IPS-18a (cell line): ENCODE measurements around the gene LHFPL5.

Source experiments
- H3K27ac ChIP-seq: one replicate; pipeline ENCODE4 v1.5.1; 2013; ENCODE audit warnings: low read length
- H3K27me3 ChIP-seq: one replicate; pipeline ENCODE4 v1.6.1; 2013; ENCODE audit warnings: mild to moderate bottlenecking, low read length; ENCODE audit not compliant: control insufficient read depth, insufficient read depth
- H3K36me3 ChIP-seq: one replicate; pipeline ENCODE4 v1.6.1; 2013; ENCODE audit warnings: low read depth, low read length; ENCODE audit not compliant: control insufficient read depth
- H3K4me1 ChIP-seq: one replicate; pipeline ENCODE4 v1.6.1; 2013; ENCODE audit warnings: low read depth, low read length; ENCODE audit not compliant: control insufficient read depth
- H3K4me3 ChIP-seq: one replicate; pipeline ENCODE4 v1.5.1; 2013; ENCODE audit warnings: low read length
- H3K9ac ChIP-seq: one replicate; pipeline ENCODE4 v1.6.1; 2013; ENCODE audit warnings: mild to moderate bottlenecking, low read length, moderate library complexity
- H3K9me3 ChIP-seq: one replicate; pipeline ENCODE4 v1.6.1; 2013; ENCODE audit warnings: low read depth, low read length; ENCODE audit not compliant: control insufficient read depth

The LHFPL5 gene

DNA sequence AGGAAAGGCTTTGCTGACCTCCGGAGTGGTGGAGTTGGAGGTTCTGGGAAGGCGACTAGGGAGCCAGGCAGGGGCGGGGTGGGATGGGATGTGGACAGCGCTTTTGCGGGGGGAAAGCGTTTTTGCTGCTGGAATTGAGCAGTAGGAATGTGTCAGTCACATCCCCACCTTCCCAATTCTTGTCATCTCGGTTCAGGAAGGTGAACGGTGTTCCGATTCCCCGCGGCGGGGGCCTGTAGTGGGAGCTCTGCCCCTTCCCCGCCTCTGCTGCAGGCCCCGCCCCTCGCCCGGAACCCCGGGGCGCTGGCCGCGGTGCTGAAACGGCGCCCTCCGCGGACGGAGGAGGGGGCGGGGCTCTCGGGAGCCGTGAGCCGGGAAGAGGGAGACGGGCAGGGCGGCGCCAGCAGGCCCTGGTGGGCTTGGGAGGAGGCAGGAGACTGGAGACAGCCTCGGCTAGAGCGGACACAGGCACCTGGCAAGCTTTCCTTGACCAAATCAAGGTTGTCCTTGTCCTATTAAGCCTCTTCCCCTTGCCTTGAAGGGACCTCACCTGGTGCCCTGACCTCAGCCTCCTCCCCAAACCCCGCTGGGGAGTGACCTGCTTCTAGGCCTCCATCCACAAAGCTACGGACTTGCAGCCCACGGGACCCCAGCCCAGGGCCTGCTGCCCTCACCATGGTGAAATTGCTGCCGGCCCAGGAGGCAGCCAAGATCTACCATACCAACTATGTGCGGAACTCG is at the start of gene LHFPL5:
Gene LHFPL5, plus strand, starts transcription at position 357 of the 741 bp plus-strand sequence. Its CDS starts 319 bp downstream, at position 676.
- Histone ChIP-seq H3K9me3 (no peaks in the 10 kb centered on the region), H3K27ac (no peak within 1 kb of the TSS), H3K9ac (no peak within 1 kb of the TSS), H3K27me3 (no peaks in the 10 kb centered on the region), H3K4me1 (no peaks in the 10 kb centered on the region), H3K36me3 (no peaks in the 10 kb centered on the region), H3K4me3 (peak within 1 kb of the TSS; percentile 51)

GRCh38 chr6:35757456-35758123 is 47.6 kb upstream of the LHFPL5 start:
- no peak overlapping the region for H3K9ac ChIP-seq
- no peaks in the 10 kb centered on the region for H3K9me3 ChIP-seq
- H3K4me1 ChIP-seq, result peaks cover 22% of the 10 kb centered on the region
- H3K4me3 ChIP-seq, result no peak overlapping the region
- H3K27me3 ChIP-seq, result no peaks in the 10 kb centered on the region
- no peaks in the 10 kb centered on the region for H3K36me3 ChIP-seq
- no peak overlapping the region for H3K27ac ChIP-seq

- Histone ChIP-seq H3K4me3 (no peak overlapping the region), H3K27me3 (no peaks in the 10 kb centered on the region), H3K27ac (no peak overlapping the region), H3K9me3 (no peaks in the 10 kb centered on the region), H3K4me1 (peaks cover 35% of the 10 kb centered on the region), H3K9ac (no peak overlapping the region), H3K36me3 (no peaks in the 10 kb centered on the region)
These were observed 45.7 kb upstream of the LHFPL5 start for GRCh38 chr6:35759426-35759825.

DNA sequence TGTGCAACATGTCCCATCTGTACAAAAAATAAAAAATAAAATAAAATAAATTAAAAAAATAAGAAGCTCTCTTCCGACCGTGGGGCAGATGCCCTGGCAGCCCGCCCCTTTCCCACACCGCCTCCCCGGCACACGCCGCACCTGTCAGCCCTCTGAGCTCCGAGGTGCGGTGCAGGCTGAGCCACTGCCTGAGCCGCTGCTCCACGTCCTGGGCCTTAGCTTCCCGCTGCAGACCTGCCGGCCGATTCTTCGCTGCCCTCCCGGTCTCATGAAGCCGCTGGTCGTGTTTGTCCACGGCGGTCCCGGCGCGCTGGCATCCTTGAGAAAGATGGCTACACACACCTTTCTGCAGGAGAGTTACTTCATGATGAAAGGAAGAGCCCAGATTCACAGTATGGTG is 39.4 kb upstream of the LHFPL5 start:
- H3K9me3 ChIP-seq, result no peaks in the 10 kb centered on the region
- H3K36me3 ChIP-seq, result no peaks in the 10 kb centered on the region
- no peak overlapping the region for H3K9ac ChIP-seq
- H3K4me1 ChIP-seq, result peaks cover 14% of the 10 kb centered on the region
- H3K27me3 ChIP-seq, result no peaks in the 10 kb centered on the region
- H3K4me3 ChIP-seq, result no peak overlapping the region
- H3K27ac ChIP-seq, result no peak overlapping the region

DNA sequence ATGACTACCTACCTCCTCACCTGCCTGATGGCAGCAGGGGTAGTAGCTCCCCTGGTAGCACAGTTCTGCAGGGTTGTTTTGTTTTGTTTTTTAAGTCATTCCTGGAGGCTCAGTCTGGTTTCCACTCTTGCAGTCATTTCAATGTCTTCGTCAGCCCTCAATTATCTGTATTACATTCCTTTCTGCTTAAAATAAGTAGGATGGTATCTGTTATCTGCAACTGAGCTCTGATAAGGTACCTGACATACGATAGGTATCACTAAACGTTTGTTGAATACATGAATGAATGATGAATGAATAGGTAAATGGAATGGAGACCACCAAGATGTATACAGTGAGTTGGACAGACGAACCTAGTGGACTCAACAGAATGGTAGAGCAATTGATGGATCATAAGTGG is 35.9 kb upstream of the LHFPL5 start:
- Histone ChIP-seq H3K9ac (no peak overlapping the region), H3K4me3 (no peak overlapping the region), H3K4me1 (no peaks in the 10 kb centered on the region), H3K27me3 (no peaks in the 10 kb centered on the region), H3K27ac (no peak overlapping the region), H3K9me3 (no peaks in the 10 kb centered on the region), H3K36me3 (no peaks in the 10 kb centered on the region)

DNA sequence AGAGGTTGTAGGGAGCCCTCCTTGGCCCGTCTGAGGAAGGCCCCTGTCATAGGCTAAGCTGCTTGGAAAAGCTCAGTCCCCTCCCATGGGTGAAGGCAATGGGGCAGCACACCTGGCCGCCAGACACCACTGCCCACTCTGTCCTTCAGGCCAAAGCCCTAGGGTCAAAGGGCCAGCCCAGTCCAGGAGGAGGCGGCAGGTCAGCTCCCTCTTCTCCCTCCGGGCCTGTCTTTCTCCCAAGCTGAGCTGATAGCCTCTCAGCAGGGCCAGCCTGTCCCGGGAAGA is 33.9 kb upstream of the LHFPL5 start:
- Histone ChIP-seq H3K27me3 (no peaks in the 10 kb centered on the region), H3K27ac (no peak overlapping the region), H3K4me3 (no peak overlapping the region), H3K9ac (no peak overlapping the region), H3K4me1 (no peaks in the 10 kb centered on the region), H3K9me3 (no peaks in the 10 kb centered on the region), H3K36me3 (no peaks in the 10 kb centered on the region)

- Histone ChIP-seq H3K4me3 (no peak overlapping the region), H3K27ac (no peak overlapping the region), H3K36me3 (no peaks in the 10 kb centered on the region), H3K27me3 (peaks cover 9% of the 10 kb centered on the region), H3K4me1 (no peaks in the 10 kb centered on the region), H3K9me3 (no peaks in the 10 kb centered on the region), H3K9ac (no peak overlapping the region)
These were observed 30.9 kb upstream of the LHFPL5 start for GRCh38 chr6:35774116-35774794.

DNA sequence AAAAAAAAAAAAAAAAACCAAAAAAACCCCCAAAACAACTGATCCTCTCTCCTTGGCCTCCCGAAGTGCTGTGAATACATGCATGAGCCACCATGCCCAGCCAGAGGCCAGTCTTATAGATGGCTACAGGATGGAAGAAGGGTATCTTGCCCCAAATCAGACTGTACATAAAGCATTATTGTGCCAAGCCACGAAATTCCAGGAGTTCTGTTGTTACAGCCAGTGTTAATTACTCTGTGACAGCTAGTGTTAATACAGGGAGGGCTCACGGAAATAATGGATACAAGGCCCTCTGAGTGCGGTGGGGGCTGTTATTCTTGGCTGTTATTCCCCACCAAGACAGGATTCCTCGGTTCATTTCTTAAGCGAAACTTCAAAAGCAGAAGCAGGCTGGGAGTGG is 30.1 kb upstream of the LHFPL5 start:
- Histone ChIP-seq H3K4me1 (no peaks in the 10 kb centered on the region), H3K9me3 (no peaks in the 10 kb centered on the region), H3K27me3 (peaks cover 9% of the 10 kb centered on the region), H3K4me3 (no peak overlapping the region), H3K36me3 (no peaks in the 10 kb centered on the region), H3K9ac (no peak overlapping the region), H3K27ac (no peak overlapping the region)

DNA sequence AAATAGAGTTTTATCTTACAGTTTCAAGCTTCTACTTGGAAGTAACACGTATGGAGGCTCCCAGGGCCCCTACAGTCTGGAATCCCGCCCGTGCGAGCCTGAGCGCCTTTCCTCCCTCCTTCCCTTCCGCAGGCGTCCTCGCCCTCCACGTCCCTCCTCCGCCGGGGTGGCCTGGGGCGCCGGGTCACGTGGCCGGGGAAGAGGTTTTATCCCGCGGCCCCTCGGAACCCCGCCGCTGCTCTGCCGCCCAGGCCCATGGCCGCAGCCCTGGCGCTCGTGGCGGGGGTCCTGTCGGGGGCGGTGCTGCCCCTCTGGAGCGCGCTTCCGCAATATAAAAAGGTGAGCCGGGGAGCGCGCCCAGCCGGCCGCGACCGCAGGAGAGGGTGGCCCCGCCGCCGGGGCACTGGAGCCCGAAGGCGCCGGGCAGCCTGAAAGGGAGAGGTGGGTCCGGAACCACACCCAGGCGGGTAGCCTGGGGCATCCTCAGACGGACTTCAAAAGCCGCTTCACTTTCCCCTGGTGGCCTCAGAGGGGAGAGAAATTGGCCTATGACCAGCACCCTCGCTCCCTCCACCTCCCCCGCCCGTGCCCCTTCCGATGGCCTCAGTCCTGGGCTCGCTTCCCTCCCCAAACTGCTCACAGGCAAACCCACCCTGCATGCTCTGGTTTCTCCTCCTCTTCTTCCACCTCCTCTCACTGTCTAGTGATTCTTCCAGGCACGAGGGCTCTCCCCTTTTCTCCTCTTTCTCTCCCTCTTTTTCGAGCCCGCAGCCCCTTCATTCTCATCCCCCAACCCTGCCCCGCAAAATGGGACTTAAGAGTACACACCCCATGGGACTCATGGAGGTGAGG is 28.6 kb upstream of the LHFPL5 start, which contains the start of gene CLPSL2:
Gene CLPSL2, plus strand, starts transcription at position 235 of the 852 bp plus-strand sequence. Its CDS starts 21 bp downstream, at position 256.
- Histone ChIP-seq H3K4me3 (peak within 1 kb of the TSS; percentile 64), H3K36me3 (no peaks in the 10 kb centered on the region), H3K27ac (no peak within 1 kb of the TSS), H3K9me3 (no peaks in the 10 kb centered on the region), H3K4me1 (no peaks in the 10 kb centered on the region), H3K27me3 (peaks cover 9% of the 10 kb centered on the region), H3K9ac (peak within 1 kb of the TSS; percentile 48)

- H3K27me3 ChIP-seq, result peaks cover 9% of the 10 kb centered on the region
- H3K9me3 ChIP-seq, result no peaks in the 10 kb centered on the region
- H3K9ac ChIP-seq, result no peak overlapping the region
- H3K27ac ChIP-seq, result no peak overlapping the region
- H3K36me3 ChIP-seq, result no peaks in the 10 kb centered on the region
- peak overlapping the region; percentile 64 for H3K4me3 ChIP-seq
- no peaks in the 10 kb centered on the region for H3K4me1 ChIP-seq
These were observed 27.6 kb upstream of the LHFPL5 start for GRCh38 chr6:35777356-35778102.
